Activated naive CD4-positive, alpha-beta T cell treated with anti-CD3 and anti-CD28 coated beads, Interleukin-2, amount 50 U/mL, for 72 hours (primary cell): Measurements from ENCODE around the gene NKX2-3. TPM values are rescaled to one million over a fixed set of nuclear protein-coding genes. Genes with fewer than 3 reads are reported as not detected.

ENCODE experiments used
- ATAC-seq, 2 donors: fragments of 150-1000 bp; cut with Tn5 transposase; 2 replicates each; pipeline ENCODE4 v1.10.0; 2021; ENCODE audit warnings: mild to moderate bottlenecking in 2 of 2, moderate library complexity in 2 of 2
- DNase-seq, 2 donors: peaks; one replicate each; pipeline ENCODE4 v3.0.0; 2021 to 2022; ENCODE audit warnings: low spot score in 2 of 2
- H3K27ac Mint-ChIP-seq, 2 donors: one replicate each; pipeline ENCODE4 v1.8.0; 2022; ENCODE audit warnings: mild to moderate bottlenecking in 2 of 2, mixed read lengths in 2 of 2
- H3K36me3 Mint-ChIP-seq, 2 donors: one replicate each; pipeline ENCODE4 v1.8.0; 2022; ENCODE audit warnings: mixed read lengths in 2 of 2
- H3K9me3 Mint-ChIP-seq, 2 donors: one replicate each; pipeline ENCODE4 v1.8.0; 2022; ENCODE audit warnings: mixed read lengths in 2 of 2
- total RNA-seq, 2 donors: library from RNA; stranded (reverse); gene quantifications; one replicate each; pipeline ENCODE4 v1.2.3, GENCODE V29; 2022

The NKX2-3 gene
- total RNA-seq, result not detected

DNA sequence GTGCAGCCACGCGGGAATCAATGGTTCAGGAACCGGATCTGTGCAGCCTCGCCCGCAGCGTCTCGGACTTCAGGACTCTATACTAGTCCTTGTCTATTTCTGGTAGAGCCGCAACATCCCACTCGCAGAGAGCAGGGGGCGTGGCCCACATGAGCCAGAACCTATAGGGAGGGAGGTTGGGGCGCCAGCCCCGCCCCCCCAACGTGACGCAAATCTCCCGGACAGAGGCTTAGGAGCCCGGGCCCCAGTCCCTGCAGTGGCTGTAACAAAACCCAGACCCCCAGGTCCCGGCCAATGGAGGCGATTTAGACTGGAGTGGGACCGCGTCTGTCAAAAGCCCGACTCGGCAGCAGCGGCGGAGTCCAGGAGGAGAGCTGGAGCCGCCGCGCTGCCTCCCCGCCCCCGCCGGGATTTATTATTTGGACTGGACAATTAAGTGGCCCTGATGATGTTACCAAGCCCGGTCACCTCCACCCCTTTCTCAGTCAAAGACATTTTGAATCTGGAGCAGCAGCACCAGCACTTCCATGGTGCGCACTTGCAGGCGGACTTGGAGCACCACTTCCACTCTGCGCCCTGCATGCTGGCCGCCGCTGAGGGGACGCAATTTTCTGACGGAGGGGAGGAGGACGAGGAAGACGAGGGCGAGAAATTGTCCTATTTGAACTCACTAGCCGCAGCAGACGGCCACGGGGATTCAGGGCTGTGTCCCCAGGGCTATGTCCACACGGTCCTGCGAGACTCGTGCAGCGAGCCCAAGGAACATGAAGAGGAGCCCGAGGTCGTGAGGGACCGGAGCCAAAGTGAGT lies at the start of gene NKX2-3:
Gene NKX2-3 (plus strand): TSS at position 256 of the 809 bp plus-strand sequence. CDS start 190 bp downstream, at position 446.
- Mint-ChIP-seq H3K9me3 (peaks cover 0 to 4% of the 10 kb centered on the region in 2 donors), H3K27ac (peak within 1 kb of the TSS in 1 of 2 donors; percentile 22), H3K36me3 (peaks cover 21 to 25% of the 10 kb centered on the region in 2 donors)
- DNase-seq (peak in 1 of 2 donors; percentile 54), ATAC-seq (peak; percentile 51 to 73)

DNA sequence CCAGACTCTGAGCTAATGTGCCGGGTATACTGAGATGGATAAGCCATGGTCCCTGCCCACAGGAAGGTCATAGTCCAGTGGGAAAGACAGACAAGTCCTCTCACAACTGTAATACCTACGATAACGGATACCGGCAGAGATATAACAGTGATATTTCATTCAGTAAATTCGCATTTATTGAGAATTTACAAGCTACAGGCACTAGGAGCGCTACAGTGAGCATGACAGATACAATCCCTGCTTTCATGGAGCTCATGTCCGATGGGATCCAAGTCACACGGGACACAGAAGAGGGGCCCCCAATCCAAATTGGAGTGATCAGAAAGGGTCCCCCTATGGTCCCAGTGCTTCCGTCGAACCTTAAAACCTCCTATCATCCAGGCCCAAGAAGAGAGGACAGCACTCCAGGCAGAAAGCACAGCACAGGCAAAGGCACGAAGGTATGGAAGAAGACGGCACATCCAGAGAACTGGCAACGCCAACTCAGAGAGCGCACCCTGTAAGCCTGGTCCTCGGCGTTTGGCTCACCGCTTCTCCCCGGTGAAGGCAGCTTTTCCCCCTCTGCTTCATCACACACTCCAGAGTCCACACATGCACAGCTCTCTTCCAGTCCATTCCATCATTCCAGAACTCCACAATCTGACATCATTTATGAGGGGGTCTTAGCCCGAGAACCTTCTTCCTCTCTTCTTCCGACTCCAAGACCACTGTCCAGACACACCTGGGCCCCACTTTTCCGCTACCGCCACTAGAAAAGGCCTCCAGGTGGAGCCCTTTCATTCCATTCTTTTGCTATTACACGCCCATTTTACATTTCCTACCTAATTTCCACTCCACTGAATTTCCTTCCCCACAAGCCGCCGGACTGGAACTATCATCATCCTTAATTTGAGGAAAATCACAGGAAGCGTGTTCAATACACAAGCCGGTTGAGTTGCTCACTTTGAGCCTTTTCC lies 47.8 kb upstream of the NKX2-3 start:
- Mint-ChIP-seq H3K9me3 (no peaks in the 10 kb centered on the region), H3K36me3 (no peaks in the 10 kb centered on the region), H3K27ac (no peak overlapping the region)
- DNase-seq, result no peak
- ATAC-seq, result no peak

DNA sequence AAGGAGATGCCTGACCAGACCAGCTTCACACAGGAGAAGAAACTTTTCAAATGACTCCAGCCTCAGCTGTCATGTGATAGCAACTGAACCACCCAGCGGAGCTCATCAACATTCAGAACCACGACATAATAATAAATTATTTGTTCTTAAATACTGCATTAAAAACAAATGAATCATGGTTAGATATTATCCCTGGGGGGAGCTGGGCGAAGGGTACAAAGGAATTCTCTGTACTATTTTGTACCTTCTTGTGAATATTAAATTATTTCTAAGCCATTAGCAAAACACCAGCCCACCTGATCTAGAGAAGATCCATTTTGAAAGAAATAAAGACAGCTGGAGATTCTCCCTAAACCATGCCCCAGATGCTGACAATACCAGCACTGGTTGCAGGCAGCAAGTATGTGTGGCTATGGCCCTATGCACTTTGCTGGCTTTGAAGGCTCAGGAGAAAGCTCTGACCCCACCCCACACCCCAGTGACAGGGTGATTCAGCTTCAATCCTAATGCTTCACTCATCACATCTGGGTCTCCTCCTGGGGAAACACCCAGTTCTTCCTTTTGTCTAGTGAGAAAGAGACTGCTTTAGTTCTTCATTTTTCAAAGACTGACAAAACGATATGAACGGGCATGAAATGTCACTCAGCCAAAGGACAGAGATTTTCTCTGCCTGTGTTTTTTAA lies 45.5 kb upstream of the NKX2-3 start:
- H3K9me3 Mint-ChIP-seq, result no peaks in the 10 kb centered on the region
- ATAC-seq (no peak), DNase-seq (no peak)
- no peak overlapping the region for H3K27ac Mint-ChIP-seq
- no peaks in the 10 kb centered on the region for H3K36me3 Mint-ChIP-seq

- Mint-ChIP-seq H3K9me3 (no peaks in the 10 kb centered on the region), H3K27ac (no peak overlapping the region), H3K36me3 (no peaks in the 10 kb centered on the region)
- DNase-seq (no peak), ATAC-seq (no peak)
Measured at GRCh38 chr10:99489271-99489670, 43.5 kb upstream of the NKX2-3 start.

DNA sequence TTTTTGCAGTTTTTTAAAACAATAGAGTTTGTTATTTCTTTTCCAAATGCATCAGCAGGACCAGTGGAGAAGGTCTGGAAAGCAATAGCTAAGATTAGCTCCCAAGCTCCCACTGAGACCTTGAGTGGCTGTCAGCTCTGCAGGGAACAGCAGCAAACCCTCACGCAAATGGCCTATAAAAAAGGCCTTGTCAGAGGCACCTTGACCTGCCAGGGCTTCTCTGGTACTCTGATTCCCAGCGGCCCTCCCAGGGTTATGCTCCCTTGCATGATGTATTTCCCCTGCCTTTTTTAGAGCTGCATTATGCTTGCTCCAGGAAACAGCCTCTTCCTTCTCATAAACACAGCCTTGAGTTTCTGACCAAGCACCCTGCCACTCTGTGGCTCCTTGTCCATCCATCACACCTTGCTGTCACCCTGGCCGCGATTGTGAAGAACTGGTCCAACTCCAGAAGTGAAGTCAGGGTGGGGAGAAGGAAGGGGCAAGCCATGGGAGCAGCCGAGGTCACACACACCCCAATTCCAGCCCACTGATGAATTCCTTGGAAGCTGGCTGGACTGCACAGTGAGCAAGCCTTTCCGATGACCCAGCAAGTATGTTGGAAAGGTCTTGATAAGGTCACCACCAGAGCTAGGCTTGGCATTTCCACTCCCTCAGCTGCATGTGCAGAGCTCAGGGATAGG lies 35.3 kb upstream of the NKX2-3 start:
- H3K36me3 Mint-ChIP-seq, result no peaks in the 10 kb centered on the region
- DNase-seq (no peak), ATAC-seq (no peak)
- no peak overlapping the region for H3K27ac Mint-ChIP-seq
- H3K9me3 Mint-ChIP-seq, result peaks cover 6 to 13% of the 10 kb centered on the region in 2 donors

GRCh38 chr10:99506416-99506815 lies 26.3 kb upstream of the NKX2-3 start:
- no peak overlapping the region for H3K27ac Mint-ChIP-seq
- DNase-seq, result no peak
- peaks cover 7 to 8% of the 10 kb centered on the region in 2 donors for H3K9me3 Mint-ChIP-seq
- no peak for ATAC-seq
- peaks cover 4 to 9% of the 10 kb centered on the region in 2 donors for H3K36me3 Mint-ChIP-seq

DNA sequence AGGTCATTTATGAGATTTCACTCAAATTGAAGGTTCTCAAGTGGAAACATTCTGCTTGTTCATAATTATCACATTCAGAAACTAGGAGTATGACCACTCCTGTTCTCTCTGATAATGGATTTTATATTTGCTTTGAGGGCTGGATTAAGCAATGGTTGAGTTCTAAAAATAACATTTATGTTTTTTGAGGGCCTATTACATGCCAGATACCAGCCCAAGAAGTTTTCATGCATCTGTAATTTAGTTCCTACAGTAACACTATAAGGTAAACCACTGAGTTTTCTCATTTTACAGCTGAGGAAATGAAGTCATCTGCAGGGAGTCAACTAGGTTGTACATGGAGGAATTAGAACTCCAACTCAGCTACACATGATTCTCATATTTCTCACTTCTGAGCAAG lies 25.5 kb upstream of the NKX2-3 start:
- Mint-ChIP-seq H3K36me3 (peaks cover 4 to 9% of the 10 kb centered on the region in 2 donors), H3K27ac (no peak overlapping the region), H3K9me3 (peaks cover 7 to 8% of the 10 kb centered on the region in 2 donors)
- DNase-seq (no peak), ATAC-seq (no peak)

GRCh38 chr10:99513061-99513460 lies 19.7 kb upstream of the NKX2-3 start:
- peaks cover 4 to 9% of the 10 kb centered on the region in 2 donors for H3K36me3 Mint-ChIP-seq
- peaks cover 7 to 8% of the 10 kb centered on the region in 2 donors for H3K9me3 Mint-ChIP-seq
- ATAC-seq (no peak), DNase-seq (no peak)
- no peak overlapping the region for H3K27ac Mint-ChIP-seq

GRCh38 chr10:99519690-99520039 lies 13.1 kb upstream of the NKX2-3 start:
- no peak for ATAC-seq

DNA sequence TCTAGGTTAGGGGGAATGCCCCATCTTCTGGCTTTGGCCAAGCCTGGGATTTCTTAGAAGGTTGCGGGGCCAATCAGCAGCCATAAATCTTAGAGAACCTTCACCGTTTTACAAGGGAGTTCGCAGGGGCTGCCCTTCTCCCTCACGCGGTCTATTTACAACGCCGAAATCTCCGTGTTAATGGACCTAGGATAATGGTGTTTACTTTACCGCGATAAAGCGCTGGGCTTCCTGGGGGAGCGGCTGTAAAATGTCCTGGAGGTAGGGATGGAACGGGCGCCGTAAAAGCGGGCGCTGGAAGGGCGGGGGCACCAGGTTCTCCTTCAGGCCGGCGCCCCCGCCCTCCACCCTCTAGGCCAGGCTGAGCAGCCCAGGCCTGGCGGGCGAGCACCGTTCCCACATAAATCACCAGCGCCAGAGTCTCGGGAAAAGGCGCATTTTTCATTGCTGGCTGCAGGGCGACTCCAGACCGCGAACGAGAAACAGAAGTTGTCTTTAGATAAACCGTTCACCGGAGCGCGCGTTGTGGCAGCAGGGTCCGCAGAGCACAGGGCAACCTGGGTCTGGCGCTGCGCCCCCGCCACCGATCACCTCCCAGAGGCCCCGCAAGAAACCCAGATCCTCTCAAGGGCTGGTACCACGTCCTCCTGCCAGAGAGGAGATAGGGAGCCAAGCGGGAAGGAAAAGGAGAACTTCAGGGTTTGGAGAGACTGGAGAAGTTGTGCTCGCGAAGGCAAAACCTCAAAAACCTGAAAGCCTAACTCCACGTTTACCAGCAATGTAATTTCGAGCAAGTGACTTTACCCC lies 12.5 kb upstream of the NKX2-3 start:
- peaks cover 0 to 5% of the 10 kb centered on the region in 2 donors for H3K36me3 Mint-ChIP-seq
- H3K9me3 Mint-ChIP-seq, result no peaks in the 10 kb centered on the region
- no peak overlapping the region for H3K27ac Mint-ChIP-seq

More at GRCh38 chr10:99519690-99520039, 13.1 kb upstream of the NKX2-3 start:
- no peak for DNase-seq
- Mint-ChIP-seq H3K36me3 (peaks cover 0 to 5% of the 10 kb centered on the region in 2 donors), H3K9me3 (no peaks in the 10 kb centered on the region), H3K27ac (no peak overlapping the region)

DNA sequence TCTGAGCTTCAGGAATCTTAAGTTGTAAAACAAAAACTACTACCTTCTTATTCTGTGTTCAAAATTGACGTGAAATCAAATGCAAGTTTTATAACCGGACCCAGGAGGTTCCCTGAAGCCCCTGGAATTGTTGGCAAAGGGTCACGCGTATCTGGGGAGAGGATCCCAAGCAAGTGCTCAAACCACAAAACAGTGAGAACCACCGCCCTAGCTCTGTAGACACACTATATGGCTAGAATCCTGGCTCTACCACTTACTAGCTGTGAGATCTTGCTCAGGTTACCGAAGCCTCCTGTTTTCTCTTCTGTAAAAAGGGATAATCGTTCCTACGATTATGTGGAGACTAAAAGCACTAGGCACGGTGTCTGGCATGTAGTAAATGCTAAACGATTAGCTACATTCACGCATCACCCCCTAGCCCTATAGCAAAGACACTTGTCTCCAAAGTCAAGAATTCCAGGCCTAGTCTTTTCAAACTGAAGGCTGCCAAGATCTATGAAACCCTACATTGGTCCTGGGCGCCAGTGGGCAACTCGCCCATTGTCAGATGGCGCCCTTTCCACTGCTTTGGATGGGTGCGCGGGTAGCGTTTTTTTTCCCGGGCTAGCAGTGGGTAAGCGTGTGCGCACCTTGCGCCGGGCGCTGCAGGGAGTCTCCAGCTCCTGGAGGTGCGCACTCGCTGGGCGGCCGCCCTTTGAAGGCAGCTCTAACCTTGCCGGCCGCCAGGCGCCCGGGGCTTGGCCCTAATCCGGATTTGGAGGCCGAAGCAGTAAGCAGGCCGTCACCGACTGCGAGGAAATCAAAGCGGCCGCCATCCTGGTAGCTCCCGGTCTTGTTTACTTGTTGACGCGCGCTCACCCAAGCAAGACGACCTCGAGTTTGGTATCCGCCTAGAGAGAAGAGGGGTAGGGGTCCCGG lies 11.6 kb upstream of the NKX2-3 start:
- DNase-seq (no peak), ATAC-seq (no peak)
- H3K36me3 Mint-ChIP-seq, result peaks cover 0 to 5% of the 10 kb centered on the region in 2 donors
- no peak overlapping the region for H3K27ac Mint-ChIP-seq
- H3K9me3 Mint-ChIP-seq, result no peaks in the 10 kb centered on the region

More for the DNA sequence above, 12.5 kb upstream of the NKX2-3 start:
- ATAC-seq (no peak), DNase-seq (no peak)

DNA sequence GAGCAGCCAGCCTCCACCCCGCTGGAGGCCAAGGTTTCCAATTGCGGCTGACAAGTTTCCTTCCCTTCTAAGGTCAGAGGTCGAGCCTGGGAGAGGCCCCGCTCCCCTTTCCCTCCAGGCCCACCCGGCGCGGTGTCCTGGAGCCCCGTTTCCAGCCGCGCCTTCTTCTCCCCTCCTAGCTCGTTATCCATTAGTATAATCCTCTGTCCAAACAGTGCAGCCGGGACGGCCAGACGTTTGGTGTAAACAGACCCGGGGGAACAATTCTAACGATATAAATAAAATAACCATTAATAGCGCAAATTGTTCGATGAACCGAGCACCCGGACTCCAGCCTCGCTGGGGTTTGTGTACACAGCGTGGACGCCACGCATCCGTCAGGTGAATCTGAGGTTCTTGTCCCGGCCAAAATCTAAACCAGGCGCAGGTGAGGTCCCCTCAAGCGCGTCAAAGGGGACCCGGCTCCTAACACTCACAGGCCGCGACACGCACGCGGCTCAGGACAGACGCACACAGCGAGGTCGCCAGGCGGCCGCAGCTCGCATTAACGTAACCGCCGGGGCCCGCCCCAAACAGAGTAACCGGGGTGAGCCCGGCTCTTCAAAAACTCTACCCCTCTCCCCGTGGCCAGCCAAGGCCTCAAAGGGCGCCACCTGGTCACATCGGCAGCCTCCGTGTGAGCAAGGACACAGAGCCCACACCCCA lies 10.8 kb upstream of the NKX2-3 start:
- peaks cover 0 to 5% of the 10 kb centered on the region in 2 donors for H3K36me3 Mint-ChIP-seq
- ATAC-seq, result no peak
- no peak overlapping the region for H3K27ac Mint-ChIP-seq
- DNase-seq, result no peak
- H3K9me3 Mint-ChIP-seq, result no peaks in the 10 kb centered on the region

DNA sequence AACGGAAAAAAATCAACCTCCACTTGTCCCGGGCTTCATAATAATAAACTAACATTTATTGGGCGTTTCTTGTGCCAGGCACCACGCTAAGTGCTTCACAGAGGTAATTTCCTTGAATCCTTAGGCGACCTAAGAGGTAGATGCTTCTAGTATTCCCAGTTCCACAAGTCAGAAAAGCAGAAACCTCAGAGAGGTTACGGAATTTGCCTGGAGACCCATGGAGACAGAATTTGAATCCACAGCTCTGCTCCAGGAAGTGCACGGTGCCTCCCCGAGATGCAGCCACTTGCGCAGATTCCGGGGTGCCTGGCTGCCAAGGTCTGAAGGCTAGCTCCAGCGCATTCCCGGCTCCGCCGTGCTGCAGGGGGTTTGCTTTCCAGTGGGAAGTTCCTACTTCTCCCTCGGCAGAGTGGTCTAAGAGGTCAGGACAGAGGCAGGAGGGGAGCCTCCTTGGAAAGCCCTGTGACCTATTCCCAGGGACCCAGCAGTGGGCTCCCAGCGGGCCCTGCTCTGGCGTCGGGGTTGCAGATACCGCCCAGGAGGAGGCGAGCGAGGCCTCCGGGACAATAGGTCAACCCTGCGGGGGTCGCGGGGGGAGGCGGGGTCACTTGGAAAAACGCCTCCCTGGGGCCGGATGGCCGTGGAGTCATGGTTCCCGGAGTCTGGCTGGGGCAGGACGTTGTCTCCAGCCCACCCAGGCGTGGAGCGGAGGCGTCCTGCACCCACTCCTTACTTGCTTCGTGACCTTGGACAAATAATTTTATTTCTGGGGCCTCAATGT lies 10.1 kb upstream of the NKX2-3 start:
- no peaks in the 10 kb centered on the region for H3K9me3 Mint-ChIP-seq
- H3K36me3 Mint-ChIP-seq, result peaks cover 0 to 5% of the 10 kb centered on the region in 2 donors
- DNase-seq (no peak), ATAC-seq (no peak)
- no peak overlapping the region for H3K27ac Mint-ChIP-seq
